Cortex of kidney (tissue), 1 donor: ENCODE measurements around the gene DPP8.
"Not testable (repeated sequence)": the region's sequence is repeated elsewhere in the genome, so short reads cannot be mapped to it uniquely, and the experiment has no call there.

Experiments used
- DNase-seq: peaks from one replicate; lab custom pipeline; 2025; lab: John Stamatoyannopoulos, UW

The DPP8 gene

DNA sequence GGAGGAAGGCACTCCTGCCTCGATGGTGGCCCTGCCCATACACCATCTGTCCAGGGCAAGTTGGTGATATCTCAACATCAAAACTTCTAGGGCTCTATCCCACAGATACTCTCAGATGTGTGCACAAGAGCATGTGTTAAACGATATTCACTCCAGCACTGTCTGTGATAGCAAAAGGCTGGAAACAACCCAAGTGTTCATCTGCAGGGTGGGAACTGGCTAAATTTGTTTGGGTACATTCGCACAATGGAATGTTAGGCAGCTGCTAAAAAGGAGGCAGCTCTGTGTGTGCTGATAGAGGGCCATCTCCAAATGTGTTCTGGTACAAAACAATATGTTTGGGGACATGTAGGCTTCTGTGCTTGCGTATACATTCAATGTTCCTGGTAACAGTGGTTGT, 114.5 kb downstream of the DPP8 start:
- DNase-seq: no peak

- DNase-seq: no peak
Measured at GRCh38 chr15:65401611-65402240, 115.8 kb downstream of the DPP8 start.

- no peak for DNase-seq
Measured at GRCh38 chr15:65400760-65401610, 116.5 kb downstream of the DPP8 start.

DNA sequence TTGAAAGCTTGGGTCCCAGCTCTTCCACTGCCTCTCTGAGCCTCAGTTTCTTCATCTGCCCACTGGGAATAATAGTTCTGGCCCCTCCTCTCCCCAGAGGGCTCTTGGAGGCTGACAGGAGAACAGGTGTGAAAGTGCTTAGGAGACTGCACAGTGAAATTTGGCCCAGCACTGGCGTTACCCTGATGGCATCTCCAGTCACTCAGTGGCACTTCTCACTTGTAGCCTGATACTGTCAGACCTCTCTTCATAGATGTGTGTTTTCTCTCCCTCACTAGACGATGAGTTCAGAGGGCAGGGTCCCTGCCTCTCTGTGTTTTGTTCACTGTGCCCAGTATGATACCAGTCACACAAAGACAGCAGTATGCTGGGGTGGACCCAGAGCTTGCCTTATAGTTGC, 117.5 kb downstream of the DPP8 start:
- no peak for DNase-seq

DNA sequence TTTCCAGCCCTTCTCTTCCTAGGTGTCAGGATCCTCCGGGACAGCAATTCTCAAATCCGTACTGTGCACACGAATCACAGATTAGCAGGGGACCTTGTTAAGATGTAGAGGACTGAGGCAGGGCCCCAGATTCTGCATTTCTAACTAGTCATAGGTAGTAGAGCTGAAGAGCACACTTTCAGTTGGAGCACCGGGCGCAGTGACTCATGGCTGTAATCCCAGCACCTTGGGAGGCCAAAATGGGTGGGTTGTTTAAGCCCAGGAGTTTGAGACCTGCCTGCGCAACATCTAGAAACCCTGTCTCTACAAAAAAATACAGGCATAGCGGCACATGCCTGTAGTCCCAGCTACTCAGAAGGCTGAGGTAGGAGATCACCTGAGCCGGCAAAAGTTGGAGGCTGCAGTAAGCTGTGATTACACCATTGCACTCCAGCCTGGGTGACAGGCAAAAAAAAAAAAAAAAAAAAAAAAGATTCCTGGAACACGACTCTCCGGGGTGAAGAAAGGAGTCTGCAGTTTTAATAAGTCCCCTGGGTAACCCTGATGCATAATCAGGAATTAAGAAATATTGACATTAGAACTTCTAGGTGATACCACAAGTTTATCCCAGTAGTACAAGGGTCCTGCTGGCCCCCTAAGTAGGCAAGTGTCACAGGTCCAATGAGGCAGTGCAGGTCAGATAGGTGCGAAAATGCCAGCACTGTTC, 118.3 kb downstream of the DPP8 start:
- no peak for DNase-seq

GRCh38 chr15:65398486-65398885, 119.0 kb downstream of the DPP8 start:
- DNase-seq: not testable (repeated sequence)

- no peak for DNase-seq
Measured at GRCh38 chr15:65396965-65397317, 120.5 kb downstream of the DPP8 start.

GRCh38 chr15:65396283-65396964, 121.1 kb downstream of the DPP8 start:
- DNase-seq: no peak

GRCh38 chr15:65395567-65396202, 121.8 kb downstream of the DPP8 start:
- no peak for DNase-seq

DNA sequence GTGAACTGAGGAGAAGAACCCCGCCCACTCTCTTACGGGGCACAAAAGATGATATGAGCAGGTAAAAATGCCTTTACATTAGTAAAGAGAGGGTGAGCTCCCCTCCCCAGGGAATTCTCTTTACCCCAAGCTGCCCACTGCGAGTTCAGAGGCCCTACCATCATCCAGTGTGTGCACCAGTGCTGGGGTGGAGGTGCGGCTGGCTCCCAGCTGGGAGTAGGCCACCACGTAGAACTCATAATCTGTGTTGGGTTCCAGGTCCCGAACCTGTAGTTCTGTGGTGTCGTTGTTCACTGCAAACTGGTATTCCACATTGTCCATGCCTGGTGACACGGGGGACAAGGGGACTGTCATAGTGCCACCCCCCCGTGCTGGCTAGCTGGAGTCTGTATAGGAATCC, 122.6 kb downstream of the DPP8 start:
- no peak for DNase-seq

DNA sequence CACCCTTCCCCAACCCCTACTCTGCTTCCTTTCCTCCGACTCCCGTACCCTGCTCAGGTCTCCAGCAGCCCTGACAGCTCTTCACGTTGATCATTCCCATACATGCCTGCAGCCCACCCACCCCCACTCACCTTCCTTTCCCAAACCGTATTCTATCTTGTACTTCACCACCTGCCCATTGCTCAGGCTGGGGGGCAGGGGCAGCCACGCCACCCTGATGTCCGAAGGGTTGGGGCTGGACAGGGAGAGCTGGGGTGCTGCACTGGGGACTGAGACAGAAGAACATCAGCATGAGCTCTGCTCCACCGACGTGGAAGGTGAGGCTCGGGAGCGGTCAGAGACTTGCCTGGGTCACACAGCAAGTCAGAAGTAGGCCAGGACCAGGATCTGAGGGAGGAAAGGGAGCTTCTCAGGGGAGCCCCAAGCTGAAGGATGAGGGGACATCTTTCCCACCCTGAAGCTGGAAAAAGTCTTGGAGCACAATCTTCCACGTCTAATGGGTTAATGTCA, 123.2 kb downstream of the DPP8 start:
- DNase-seq: no peak

GRCh38 chr15:65393557-65393956, 123.9 kb downstream of the DPP8 start:
- no peak for DNase-seq

GRCh38 chr15:65393091-65393490, 124.4 kb downstream of the DPP8 start:
- no peak for DNase-seq
